GM19328 (cell line): ENCODE measurements around the gene ATPAF2.

Experiments
- ATAC-seq: cut with Tn5 transposase; IDR thresholded peaks from one replicate; pipeline ENCODE4 v1.9.1; 2021; ENCODE audit warnings: mild to moderate bottlenecking, moderate library complexity; ENCODE audit not compliant: unreplicated experiment

Gene ATPAF2

DNA sequence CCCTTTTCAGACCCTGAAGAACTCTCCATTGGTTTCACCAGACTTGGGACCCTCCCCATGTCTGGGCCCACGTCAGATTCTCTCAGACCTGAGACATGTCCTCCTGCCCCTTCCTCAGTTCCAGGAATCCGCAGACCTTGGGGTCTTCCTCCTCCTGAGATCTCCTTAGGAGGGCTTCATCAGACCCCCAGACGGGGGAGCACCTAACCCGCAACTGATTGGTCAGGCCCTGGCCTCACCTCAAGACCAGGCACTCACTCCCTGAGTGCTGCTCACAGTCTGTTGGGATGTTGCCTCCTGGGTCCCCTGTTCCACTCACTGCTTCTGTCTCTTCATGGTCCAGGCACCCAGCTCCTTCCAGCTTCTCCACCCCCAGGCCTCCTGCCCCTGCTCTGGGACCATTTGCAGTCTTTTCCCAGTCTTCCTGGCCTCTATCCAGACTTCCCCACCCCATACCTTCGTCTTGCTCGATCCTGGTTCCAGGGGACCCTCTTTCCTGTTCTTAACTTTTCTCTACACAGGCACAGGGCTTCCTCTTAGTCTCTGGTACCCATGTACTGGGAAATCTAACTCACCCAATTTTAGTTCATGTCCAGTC lies 1.4 kb upstream of the ATPAF2 start:
- no peak for ATAC-seq

DNA sequence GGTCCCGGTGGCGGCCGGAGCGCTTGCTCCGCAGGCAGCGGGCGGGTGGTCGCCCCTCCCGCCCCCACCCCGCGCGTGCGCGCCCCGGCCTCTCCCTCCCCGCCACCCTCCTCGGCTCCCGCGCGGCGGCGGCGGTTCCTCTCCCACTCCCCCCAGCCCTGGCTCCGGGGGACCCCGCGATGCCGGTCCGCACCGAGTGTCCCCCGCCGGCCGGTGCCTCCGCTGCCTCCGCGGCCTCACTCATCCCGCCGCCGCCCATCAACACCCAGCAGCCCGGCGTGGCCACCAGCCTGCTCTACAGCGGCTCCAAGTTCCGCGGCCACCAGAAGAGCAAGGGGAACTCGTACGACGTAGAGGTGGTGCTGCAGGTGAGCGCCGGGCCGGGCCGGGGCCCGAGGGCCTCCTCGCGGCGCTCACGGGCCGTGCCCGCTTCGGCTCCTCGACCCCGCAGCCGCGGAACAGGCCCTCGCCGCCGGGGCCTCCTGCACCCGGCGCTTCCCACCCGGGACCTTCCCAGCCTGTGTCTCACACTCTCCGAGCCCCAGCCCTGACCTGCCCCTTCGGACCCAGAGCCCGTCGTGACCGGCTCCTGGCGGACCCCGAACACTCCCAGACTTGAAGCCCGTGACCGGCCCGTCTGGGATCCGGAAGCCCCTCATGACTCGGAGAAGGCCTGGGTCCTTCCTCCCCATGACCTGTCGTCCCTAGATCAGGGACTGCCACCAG lies 730 bp upstream of the ATPAF2 start:
- ATAC-seq, result peak; percentile 22

DNA sequence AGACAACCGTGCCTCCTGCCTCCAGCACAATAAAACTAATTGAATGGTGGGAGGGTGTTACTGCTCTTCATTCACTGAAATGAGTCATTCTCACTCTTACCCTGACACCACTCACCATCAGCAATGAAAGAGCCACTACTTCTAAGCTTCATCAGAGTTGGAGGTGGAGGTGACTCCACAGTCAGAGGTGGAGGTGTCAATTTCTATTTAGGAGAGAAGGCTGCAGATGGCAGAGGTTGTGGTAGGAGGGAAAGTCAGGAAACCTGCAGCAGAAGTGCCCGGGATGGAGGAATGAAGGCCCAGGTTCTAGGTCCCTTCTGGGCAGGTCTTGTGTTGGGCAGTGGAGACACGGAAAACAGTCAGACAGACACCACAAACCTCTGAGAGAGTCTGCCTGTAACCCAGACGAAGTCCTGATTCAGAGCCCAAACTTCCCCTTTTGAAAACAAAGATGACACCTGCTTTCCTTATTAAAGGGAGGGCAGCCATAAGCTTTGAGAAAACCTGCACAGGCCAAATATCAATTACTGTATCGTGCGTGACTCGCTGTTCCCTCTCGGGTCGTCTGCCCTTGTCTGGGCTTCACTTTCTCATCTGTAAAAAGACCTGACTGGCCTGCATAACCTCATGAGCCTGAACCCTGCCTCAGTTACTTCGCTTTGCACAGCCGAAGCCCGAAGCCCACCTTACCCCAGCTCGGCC lies 668 bp downstream of the ATPAF2 start:
- ATAC-seq, result no peak

DNA sequence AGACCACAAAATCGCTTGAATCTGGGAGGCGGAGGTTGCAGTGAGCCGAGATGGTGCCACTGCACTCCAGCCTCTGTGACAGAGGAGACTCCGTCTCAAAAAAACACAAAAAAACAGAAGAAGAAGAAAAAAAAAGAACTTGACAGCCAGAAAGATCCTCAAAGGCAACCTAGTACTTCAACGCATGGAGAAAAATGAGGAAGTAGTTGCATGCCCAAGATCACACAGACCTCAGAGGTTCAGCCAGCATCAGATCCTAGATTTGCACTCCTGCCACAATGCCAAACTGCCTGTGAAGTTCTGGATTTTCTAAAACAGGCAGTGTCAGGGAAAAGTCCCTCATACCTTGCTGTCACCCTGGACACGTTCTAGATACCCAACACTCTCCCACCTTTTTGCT lies 1.5 kb downstream of the ATPAF2 start:
- no peak for ATAC-seq

DNA sequence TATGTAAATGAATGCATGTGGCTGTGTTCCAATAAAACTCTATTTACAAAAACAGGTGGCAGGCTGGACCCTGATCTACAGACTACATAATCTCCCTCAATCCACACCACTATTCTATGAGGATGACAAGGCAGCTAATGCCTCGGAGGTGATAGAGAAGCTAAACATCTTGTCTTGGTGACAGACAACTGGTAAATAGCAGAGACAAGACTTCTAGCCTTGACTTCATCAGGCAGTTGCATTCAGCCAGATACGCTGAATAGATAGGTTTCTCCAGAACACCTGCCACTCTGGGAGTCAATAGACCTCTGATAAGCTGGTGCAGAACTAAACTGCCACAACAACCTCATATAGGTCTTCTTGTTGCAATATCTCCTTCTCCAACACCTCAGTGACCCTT lies 3.3 kb downstream of the ATPAF2 start:
- no peak for ATAC-seq

DNA sequence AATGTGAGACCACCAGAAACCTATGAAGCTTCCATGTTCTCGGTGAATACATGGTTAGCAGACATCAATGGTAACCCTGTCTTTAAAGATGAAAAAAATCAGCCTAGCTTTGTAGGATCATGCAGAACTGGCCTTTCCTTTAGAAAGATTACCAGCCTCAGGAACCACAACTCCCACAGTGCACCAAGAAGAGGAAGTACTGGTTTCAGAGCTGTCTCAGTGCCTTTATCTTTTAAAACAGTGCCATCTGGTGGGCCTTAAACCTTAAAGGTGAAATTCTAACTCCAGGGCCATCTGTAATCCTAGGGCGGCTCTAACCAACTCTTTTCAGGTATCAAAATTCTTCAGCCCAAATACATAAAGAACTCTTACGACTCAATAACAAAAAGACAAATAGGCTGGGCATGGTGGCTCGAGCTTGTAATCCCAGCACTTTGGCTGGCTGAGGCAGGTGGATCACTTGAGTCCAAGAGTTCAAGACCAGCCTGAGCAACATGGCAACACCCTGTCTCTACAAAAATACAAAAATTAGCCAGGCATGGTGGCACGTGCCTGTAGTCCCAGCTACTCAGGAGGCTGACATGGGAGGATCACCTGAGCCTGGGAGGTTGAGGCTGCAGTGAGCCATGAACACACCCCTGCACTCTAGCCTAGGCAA lies 5.4 kb downstream of the ATPAF2 start:
- ATAC-seq, result peak; percentile 60

DNA sequence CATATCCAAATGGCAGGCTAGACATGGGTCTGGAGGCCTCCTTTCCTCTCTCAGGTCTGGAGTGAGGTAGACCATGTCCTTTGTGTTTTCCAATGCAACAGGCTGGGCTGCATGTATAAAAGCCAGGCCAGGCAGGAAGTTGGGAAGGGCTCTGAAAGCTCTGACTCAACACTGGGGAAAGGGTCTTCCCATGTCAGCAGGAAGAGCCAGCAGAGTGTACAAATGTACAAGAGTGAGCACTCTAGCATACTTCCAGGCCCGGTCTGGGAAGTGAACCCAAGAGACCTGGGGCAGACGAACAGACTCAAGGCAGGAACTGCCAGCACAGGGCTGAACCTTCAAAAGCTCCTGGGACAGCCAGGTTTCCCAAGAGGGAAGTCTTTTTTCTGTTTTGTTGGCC lies 7.0 kb downstream of the ATPAF2 start:
- no peak for ATAC-seq

DNA sequence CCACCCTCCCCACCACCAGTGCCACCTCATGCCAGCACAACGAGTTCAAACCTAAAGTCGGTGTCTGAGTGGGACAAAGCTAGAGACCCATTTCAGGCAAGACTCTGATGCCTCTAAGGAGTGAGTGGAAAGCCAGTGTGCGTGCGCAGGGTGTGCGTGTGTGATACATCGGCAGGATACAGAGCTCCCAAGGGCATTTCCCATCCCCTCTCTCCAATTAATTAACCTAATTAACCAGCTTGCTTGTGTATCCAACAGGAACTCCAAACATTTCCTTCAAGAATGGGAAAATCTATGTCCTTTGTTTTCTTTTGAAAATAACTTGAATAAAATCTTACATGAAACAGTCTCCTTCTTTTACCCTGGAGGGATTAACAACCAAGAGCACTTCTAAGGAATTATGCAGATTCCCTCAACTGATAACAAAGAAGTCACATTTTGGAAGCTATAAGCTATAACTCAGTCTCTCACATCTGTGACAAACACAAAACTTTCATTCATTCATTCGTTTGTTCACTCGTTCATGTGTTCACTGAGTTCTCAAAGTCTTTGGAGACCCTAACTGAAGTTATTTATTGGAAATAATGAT lies 9.9 kb downstream of the ATPAF2 start:
- no peak for ATAC-seq

DNA sequence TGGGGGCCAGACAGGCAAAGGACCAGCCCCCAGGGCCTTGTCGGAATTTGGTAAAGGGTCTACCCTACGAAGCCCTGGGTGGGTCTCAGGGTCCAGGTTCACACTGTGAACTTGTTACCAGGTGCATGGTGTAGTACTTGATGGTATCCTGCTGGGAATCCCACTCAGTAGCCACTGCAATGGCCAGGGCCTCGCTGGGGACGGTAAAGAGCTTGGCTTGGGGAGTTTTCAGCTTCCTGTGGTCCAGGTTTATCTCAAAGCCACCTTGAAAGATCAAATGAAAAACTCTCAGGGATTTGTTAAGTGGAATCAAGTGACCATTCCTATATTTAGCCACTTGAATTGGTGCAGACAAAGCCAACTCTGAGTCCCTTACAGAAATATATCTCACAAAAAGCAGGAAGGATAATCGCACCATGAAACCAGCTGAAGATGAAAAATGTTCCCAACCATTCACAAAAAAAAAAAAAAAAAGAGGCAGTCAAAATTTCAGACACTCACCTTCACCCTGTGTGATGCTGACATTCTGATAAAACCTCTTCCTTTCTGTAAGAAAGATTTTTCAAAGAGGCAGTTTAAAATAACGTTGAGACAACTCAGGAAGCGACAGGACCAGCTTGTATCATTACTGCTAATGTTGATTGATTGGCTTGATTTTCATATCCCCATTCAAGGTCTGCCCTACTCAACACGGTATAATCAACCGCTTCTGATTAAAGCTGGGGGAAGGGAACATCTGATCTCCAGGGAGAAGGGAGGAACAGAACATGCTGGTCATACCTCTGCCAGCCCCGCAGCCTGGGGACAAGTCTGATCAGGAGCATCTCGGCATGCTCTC lies 10.6 kb downstream of the ATPAF2 start:
- no peak for ATAC-seq

DNA sequence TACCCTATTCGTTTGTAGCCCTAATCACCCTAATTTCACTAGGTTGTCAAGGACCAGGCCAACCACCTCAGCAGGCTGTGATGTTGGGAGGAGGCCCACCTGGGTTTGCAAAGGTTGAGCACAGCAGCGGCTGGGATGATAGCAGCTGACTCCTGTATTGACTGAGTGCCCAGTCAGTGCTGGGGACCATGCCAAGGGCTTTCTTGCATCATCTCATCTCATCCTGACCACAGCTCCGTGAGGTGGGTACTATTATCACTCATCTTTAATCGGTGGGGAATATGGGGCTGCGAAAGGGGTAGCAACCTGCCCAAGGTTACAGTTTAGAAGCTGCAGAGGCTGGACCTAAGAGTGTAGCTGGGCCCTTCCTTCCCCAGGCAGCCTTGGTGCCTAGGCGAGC lies 11.7 kb downstream of the ATPAF2 start:
- ATAC-seq, result no peak

DNA sequence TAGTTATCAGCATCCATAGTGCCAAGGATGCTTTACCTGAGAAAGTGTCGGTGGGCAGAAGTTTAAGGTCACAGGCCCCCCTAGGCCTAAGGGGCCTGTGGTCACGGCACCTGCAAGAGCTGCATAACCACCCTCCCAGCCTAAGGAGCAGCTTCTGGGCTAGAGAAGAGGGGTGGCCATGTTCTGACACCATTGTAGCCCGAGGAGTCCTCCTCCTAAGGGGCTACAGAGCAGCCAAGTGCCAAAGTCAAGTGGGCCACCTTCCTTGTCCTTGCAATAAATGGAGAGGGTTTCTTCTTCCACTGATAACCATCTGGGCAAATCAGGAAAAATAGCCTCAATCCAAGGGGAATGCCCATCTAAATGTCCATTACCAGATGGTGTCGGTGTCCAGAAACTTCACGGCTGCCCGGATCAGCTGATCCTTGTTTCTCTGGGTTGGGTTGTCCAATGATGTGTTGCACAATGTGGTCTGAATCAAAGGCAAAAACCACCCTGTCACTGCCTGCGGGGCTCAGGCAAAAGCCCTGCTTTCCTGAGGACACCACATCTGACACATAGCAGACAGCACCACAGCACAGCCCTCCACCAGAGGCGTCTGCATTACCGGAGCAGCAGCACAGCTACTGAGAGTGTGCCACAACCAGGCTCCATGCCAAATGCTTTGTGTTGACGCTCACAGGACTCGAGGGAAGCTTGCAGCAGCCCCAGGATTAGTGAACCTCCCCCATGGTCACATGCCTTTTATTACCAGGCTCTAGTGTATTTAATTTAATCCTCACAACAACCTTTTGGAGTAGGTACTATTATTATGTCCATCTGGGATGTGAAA lies 12.8 kb downstream of the ATPAF2 start:
- ATAC-seq, result no peak

DNA sequence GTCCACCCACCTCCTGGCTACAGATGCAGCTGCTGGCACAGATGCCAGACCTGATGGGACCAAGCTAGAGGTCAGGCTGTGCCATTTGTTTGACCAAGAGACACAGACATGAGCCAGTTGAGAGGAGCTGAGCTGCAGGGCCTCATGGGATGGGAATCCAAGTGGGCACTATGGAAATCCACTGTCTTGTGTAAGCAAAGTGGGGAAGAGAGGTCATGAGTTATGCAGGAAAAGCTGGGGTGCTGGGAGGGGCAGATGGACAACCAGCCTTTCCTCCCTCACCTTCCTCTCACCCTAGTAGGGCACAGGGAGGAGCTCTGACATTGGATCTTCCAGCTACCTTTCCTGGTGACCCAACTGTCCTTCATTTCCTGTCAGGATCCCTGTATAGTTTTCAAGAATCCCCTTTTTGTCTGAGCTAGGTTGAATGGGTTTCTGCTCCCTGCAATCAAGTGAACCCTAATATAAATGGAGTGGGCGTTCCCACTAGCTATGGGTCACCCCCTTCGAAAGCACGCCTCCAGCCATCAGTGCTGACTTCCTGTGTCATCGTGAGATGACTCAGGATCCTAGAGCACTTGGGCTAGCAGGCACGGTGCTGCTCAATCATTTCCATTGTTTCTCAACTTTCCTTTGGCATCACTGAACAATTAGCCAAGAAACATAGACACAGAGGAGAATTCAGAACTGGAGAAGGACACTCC lies 13.6 kb downstream of the ATPAF2 start:
- ATAC-seq, result no peak

DNA sequence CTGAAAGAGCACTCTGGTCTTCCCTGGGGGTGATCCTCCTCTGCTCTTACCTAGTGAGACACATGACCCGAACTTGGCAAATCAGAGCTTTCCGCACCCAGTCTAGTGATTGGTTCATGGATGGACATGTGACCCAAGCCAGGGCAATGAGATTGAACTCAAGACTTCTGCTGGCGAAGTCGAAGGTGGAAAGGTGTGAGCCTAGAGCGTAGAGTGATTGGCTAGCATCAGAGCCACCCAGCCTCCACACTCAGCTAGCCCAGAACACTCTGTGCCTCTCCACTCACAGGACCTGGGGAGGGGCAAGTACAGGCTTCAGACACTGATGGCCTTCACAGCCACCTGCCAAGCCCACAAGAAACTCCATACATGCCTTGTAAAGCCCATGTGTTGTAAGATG lies 17.6 kb downstream of the ATPAF2 start:
- no peak for ATAC-seq

DNA sequence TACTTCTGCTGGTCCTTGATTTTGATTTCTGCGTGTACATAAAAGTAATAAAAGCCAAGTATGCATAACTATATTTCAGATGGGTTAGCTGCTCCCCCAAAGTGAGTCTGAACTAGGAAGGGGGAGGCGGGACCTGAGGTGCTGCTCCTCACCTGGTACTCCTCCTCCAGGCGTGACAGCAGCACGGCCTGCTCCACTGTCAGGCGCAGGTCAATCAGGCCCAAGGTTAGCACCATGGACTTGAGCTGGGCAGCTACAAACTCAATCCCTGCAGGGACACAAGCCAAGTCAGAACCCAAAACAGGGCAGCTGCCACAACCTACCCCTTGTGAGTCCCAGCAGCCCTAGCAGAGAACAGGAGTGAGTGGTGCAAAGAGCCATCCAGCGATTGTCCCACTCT lies 18.0 kb downstream of the ATPAF2 start:
- no peak for ATAC-seq

DNA sequence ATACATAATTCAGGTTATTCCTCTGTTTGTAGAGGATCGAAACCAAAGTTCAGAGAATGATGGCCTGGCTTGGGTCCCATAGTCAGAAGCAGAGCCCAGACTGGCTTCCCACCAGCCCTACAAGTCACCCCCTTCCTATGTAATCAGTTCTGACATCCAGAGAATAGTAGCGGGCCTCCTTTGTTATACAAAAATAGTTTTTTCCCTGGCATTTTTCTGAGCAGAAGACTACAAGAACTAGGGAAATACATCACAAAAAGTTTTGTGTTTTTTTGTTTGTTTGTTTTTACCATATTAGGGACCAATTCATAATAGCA lies 19.2 kb downstream of the ATPAF2 start:
- no peak for ATAC-seq

DNA sequence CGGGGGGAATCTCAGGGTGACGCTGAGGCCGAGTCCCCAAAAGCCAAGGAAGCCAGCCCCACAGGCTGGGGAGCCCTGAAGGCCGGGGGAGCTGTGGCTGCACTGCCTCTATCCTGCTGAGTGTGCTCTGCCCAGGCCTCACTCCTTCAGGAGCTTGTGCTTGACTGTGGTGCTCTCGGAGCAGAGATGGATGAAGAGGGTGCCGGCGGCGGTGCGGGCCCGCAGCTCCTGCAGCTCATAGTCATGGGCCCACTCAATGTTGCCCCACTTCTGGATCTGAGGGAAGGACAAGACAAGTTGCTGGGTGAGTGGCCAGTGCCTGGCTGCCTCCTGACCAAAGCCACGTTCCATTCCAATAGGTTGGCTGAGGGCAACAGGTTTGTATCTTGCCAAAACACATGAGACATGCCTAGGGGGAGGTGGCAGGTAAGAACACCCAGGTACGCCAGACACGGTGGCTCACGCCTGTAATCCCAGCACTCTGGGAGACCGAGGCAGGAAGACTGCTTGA lies 20.5 kb downstream of the ATPAF2 start:
- no peak for ATAC-seq

DNA sequence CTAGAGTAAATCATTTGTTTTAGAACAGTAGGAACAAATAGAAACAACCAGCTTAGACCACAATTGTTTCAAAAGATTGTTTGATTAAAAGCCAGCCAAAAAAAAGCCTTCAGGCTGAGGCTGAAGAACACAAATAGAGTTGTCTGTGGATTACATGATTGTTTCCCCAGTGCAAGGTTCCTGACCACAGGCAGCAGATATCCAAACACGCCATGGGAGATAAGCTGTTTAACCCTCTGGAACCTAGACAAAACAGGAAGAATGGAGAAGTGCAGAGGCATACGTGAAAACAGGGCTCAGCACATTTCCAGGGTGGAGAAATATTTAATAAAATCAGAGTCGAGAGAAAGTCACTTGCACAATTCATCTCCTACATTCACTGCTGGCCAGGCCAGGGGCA lies 21.0 kb downstream of the ATPAF2 start:
- ATAC-seq, result no peak

DNA sequence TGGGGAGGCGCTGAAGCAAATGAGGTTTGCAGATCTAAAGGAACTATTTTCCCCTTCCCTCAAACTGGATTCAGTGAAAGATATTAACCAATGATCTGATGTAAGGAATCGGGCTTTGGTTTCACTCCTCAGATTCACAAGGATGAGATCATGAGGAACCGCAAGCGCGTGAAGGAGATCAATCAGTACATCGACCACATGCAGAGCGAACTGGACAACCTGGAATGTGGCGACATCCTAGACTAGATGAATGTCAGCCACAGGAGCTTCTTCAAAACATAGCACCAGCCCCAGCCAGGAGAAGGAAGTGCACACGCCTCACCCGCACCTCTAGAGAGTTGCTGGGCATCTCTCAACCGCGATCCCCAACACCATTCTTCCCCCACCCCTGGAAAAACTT lies 22.5 kb downstream of the ATPAF2 start:
- ATAC-seq, result no peak

DNA sequence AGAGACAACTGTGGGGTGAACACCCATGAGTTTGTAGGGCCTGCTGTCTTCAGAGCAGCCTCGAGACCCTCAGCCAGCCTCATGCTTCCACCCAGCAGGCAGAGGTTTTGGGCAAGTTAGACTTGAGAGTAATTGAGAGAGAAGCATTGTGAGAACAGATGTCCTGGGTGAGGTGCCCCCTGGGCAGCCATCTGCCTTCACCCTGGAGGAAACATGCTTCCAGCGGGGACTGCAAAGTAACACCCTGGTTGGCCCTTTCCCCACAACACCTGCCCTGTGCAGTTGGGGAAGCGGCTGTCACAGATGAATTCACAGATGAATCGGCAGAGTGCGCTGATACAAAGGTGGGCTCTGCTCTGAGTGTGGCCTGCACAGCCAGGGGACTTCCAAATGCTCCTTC lies 23.4 kb downstream of the ATPAF2 start:
- ATAC-seq, result no peak
